Endothelial cell of umbilical vein (primary cell): ENCODE data around the gene MYBBP1A. TPM values are rescaled to one million over a fixed set of nuclear protein-coding genes. Genes with fewer than 3 reads are reported as not detected.

Source experiments
- BruUV-seq: library from RNA; stranded (reverse); fragments of 400-500 nt; replicated peaks from 2 replicates; lab custom pipeline; 2021; lab: Mats Ljungman, UMichigan
- CTCF ChIA-PET: fragments of 300-600, 350-600 bp; sonication (Branson Sonifier 250); formaldehyde crosslinking; loops from one replicate; lab custom pipeline; 2021; ENCODE audit warnings: antibody characterized with exemption, inconsistent platforms; lab: Charles Lee
- POLR2A ChIA-PET: fragments of 300-600, 350-600 bp; sonication (Branson Sonifier 250); formaldehyde crosslinking; loops from one replicate; lab custom pipeline; 2021; ENCODE audit warnings: antibody characterized with exemption, inconsistent platforms; lab: Charles Lee
- DNase-seq: peaks from one replicate; pipeline ENCODE4 v3.0.0-alpha.2; 2011; ENCODE audit warnings: low read depth, low spot score
- FAIRE-seq: peaks from 2 replicates; lab custom pipeline; 2011; peaks lifted over from hg19 to GRCh38; lab: Jason Lieb, UNC
- H2AFZ ChIP-seq: 2 replicates; pipeline ENCODE4 v1.6.0; 2012; ENCODE audit warnings: low read depth, low read length, control low read depth, inconsistent platforms
- H3K27ac ChIP-seq: 2 replicates; pipeline ENCODE4 v1.5.1; 2011; ENCODE audit warnings: low read depth, mild to moderate bottlenecking, control low read depth, low read length, moderate library complexity; ENCODE audit not compliant: insufficient read depth
- H3K27me3 ChIP-seq, 2 experiments: 2 replicates each; pipeline versions ENCODE4 v1.6.0 to v1.6.1; 2011; ENCODE audit warnings: low read length in 2 of 2, mixed read lengths in 1 of 2; ENCODE audit not compliant: control insufficient read depth in 2 of 2, insufficient read depth in 2 of 2
- H3K36me3 ChIP-seq, 2 experiments: 2 replicates in 1 of 2; 3 replicates in 1 of 2; pipeline ENCODE4 v1.5.1; 2011; ENCODE audit warnings: low read length in 2 of 2, mild to moderate bottlenecking in 1 of 2, moderate library complexity in 1 of 2; ENCODE audit not compliant: control insufficient read depth in 2 of 2, insufficient read depth in 2 of 2; ENCODE audit errors: extremely low read depth in 1 of 2
- H3K4me1 ChIP-seq: 3 replicates; pipeline ENCODE4 v1.5.1; 2011; ENCODE audit warnings: mild to moderate bottlenecking, low read length; ENCODE audit not compliant: control insufficient read depth, insufficient read depth; ENCODE audit errors: extremely low read depth
- H3K4me2 ChIP-seq: 2 replicates; pipeline ENCODE4 v1.6.1; 2011; ENCODE audit warnings: low read length, control low read depth, mixed read lengths; ENCODE audit not compliant: insufficient read depth
- H3K4me3 ChIP-seq, 3 experiments: fragments of 200-600 bp in 1 of 3; sonication (generic), shearing (Covaris generic) in 1 of 3; replicated peaks in 1 of 3; 2 replicates each; pipeline ENCODE4 v1.5.1; 2011 to 2016; ENCODE audit warnings: control low read depth in 3 of 3, low read length in 3 of 3, mild to moderate bottlenecking in 2 of 3, inconsistent platforms in 1 of 3, low read depth in 1 of 3, moderate library complexity in 1 of 3; ENCODE audit not compliant: insufficient read depth in 1 of 3
- H3K79me2 ChIP-seq: 2 replicates; pipeline ENCODE4 v1.6.0; 2012; ENCODE audit warnings: low read length, inconsistent platforms; ENCODE audit not compliant: control insufficient read depth, insufficient read depth
- H3K9ac ChIP-seq: replicated peaks from 2 replicates; pipeline ENCODE3; 2011; ENCODE audit warnings: low read length, control low read depth; ENCODE audit not compliant: insufficient read depth; ENCODE audit errors: extremely low read depth
- H3K9me1 ChIP-seq: replicated peaks from 3 replicates; pipeline ENCODE4 v1.6.0; 2011; ENCODE audit warnings: mild to moderate bottlenecking, low read length; ENCODE audit not compliant: control insufficient read depth, insufficient read depth; ENCODE audit errors: extremely low read depth
- H3K9me3 ChIP-seq: replicated peaks from 2 replicates; pipeline ENCODE4 v1.5.1; 2012; ENCODE audit warnings: low read length, inconsistent platforms; ENCODE audit not compliant: control insufficient read depth, insufficient read depth
- H4K20me1 ChIP-seq: replicated peaks from 2 replicates; pipeline ENCODE3; 2011; ENCODE audit warnings: mild to moderate bottlenecking, low read length; ENCODE audit not compliant: control insufficient read depth, insufficient read depth; ENCODE audit errors: extremely low read depth
- EZH2 ChIP-seq: IDR thresholded peaks from 2 replicates; pipeline ENCODE4 v1.6.1; 2012; ENCODE audit warnings: borderline replicate concordance, low read depth, mild to moderate bottlenecking, moderate library complexity, low read length, inconsistent platforms; ENCODE audit not compliant: severe bottlenecking
- FOS ChIP-seq: IDR thresholded peaks from 2 replicates; pipeline ENCODE4 v1.6.1; 2011; ENCODE audit warnings: mild to moderate bottlenecking, low read length, moderate library complexity, borderline replicate concordance; ENCODE audit not compliant: insufficient read depth
- GATA2 ChIP-seq: IDR thresholded peaks from 2 replicates; pipeline ENCODE4 v1.7.0; 2011; ENCODE audit warnings: low read depth, mild to moderate bottlenecking, moderate library complexity, mixed read lengths, low read length; ENCODE audit not compliant: insufficient read length, insufficient read depth
- JUN ChIP-seq: IDR thresholded peaks from 2 replicates; pipeline ENCODE4 v1.6.1; 2011; ENCODE audit warnings: borderline replicate concordance, low read depth; ENCODE audit not compliant: insufficient read length, insufficient read depth
- MYC ChIP-seq: IDR thresholded peaks from one replicate; pipeline ENCODE4 v1.6.1; 2011; ENCODE audit warnings: mild to moderate bottlenecking, low read depth, low read length
- POLR2A ChIP-seq: IDR thresholded peaks from 2 replicates; pipeline ENCODE4 v1.6.1; 2012; ENCODE audit warnings: low read depth, mild to moderate bottlenecking, control low read depth, low read length
- POLR2AphosphoS5 ChIP-seq: IDR thresholded peaks from 2 replicates; pipeline ENCODE4 v1.6.1; 2012; ENCODE audit warnings: low read depth, mild to moderate bottlenecking, control low read depth, low read length, moderate library complexity; ENCODE audit not compliant: insufficient read depth
- dilution Hi-C: fragments of 300-500 bp; cut with MboI; formaldehyde crosslinking; loops from one replicate; pipeline ENCODE4 v1.15.0; 2019; ENCODE audit warnings: low sequenced_read_pairs; ENCODE audit not compliant: extremely low pct_ligation_motif_present
- intact Hi-C: fragments of 100-400 bp; cut with micrococcal nuclease; formaldehyde crosslinking; loops from one replicate; pipeline ENCODE4 v1.10.0; 2022
- polyA plus RNA-seq, 4 experiments: library from polyadenylated mRNA; depleted of rRNA in 3 of 4; stranded (reverse) in 3 of 4; unstranded in 1 of 4; fragments of >200 nt; gene quantifications; 2 replicates each; pipeline versions ENCODE4 v1.2.1 to v1.2.3, GENCODE V29; 2011 to 2012; ENCODE audit warnings: missing spikeins in 1 of 4
- total RNA-seq: library from RNA; stranded (reverse); gene quantifications from 2 replicates; pipeline ENCODE4 v1.2.3, GENCODE V29; 2021
- TF ChIP-seq, protein P1 (sequence below), 2 donors: IDR thresholded peaks; 1 replicate in 1 of 2; 2 replicates in 1 of 2; pipeline ENCODE4 v1.5.1; 2011; ENCODE audit warnings: low read length in 2 of 2, mild to moderate bottlenecking in 2 of 2, moderate library complexity in 2 of 2, control low read depth in 1 of 2, inconsistent platforms in 1 of 2, low read depth in 1 of 2; ENCODE audit not compliant: insufficient read depth in 1 of 2; ENCODE audit errors: extremely low read depth in 1 of 2
- TF ChIP-seq, protein P2 (sequence below): IDR thresholded peaks from 2 replicates; pipeline ENCODE4 v1.6.1; 2011; ENCODE audit not compliant: insufficient read depth, insufficient read length

Gene MYBBP1A
- total and polyA plus RNA-seq, 2 donors (not counting 3 experiments of a cell fraction or from before 2014, with no cell fraction given), result 26.8 to 79.2 TPM

DNA sequence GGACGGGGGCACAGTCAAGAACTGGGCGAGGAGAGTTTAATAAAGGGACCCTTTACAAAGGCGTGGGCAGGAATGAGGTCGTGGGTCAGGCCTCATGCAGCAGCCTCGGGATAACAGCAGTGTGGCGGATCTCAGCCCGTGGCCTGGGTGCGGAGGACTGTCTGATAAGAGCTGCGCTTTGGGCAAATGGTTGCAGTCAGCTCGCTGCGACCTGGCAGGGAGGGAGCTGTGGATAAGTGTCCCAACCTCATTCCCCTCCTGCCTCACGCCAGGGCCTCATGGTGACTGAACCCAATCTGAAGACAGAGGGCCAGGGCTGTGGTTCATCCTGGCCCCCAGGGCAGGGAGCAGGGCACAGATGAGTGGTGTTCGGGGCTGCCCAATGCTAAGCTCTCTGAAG, 42.8 kb upstream of the MYBBP1A start:
- no peaks in the 10 kb centered on the region for H4K20me1 ChIP-seq
- FAIRE-seq, result no peak
- no peaks in the 10 kb centered on the region for H3K36me3 ChIP-seq
- H3K9me1 ChIP-seq, result no peaks in the 10 kb centered on the region
- ChIA-PET POLR2A (no interaction called here), CTCF (interaction anchor here (3.0 kb wide), 1 partner anchor 31 kb away, joined by 14 read pairs; no protein-coding TSS in a partner anchor)
- H3K9ac ChIP-seq, result no peak overlapping the region
- H3K4me3 ChIP-seq, result no peak overlapping the region
- no peak overlapping the region for H3K27ac ChIP-seq
- no peak for DNase-seq
- no peaks in the 10 kb centered on the region for H3K4me1 ChIP-seq
- BruUV-seq, result no TSS peak
- TF ChIP-seq, protein P1, sequence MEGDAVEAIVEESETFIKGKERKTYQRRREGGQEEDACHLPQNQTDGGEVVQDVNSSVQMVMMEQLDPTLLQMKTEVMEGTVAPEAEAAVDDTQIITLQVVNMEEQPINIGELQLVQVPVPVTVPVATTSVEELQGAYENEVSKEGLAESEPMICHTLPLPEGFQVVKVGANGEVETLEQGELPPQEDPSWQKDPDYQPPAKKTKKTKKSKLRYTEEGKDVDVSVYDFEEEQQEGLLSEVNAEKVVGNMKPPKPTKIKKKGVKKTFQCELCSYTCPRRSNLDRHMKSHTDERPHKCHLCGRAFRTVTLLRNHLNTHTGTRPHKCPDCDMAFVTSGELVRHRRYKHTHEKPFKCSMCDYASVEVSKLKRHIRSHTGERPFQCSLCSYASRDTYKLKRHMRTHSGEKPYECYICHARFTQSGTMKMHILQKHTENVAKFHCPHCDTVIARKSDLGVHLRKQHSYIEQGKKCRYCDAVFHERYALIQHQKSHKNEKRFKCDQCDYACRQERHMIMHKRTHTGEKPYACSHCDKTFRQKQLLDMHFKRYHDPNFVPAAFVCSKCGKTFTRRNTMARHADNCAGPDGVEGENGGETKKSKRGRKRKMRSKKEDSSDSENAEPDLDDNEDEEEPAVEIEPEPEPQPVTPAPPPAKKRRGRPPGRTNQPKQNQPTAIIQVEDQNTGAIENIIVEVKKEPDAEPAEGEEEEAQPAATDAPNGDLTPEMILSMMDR (IDR thresholded peaks at IDR 0.05; ENCODE audit: extremely low read depth in 1 of 2, insufficient read depth in 1 of 2, low read depth in 1 of 2, low read length in 2 of 2), result no peak
- TF ChIP-seq FOS (no peak), MYC (no peak), JUN (no peak), EZH2 (no peak), POLR2A (no peak), GATA2 (no peak), POLR2AphosphoS5 (no peak)
- TF ChIP-seq, protein P2, sequence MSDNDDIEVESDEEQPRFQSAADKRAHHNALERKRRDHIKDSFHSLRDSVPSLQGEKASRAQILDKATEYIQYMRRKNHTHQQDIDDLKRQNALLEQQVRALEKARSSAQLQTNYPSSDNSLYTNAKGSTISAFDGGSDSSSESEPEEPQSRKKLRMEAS, result no peak
- dilution Hi-C loops (no loop called here), intact Hi-C loops (no loop called here)
- H3K9me3 ChIP-seq, result no peaks in the 10 kb centered on the region
- no peak overlapping the region for H2AFZ ChIP-seq
- no peak overlapping the region for H3K4me2 ChIP-seq
- peaks cover 0 to 2% of the 10 kb centered on the region in 2 experiments for H3K27me3 ChIP-seq
- no peaks in the 10 kb centered on the region for H3K79me2 ChIP-seq
